H9 (cell line): Measurements from ENCODE around the gene CERS1. TPM values are rescaled to one million over a fixed set of nuclear protein-coding genes. Genes with fewer than 3 reads are reported as not detected.

Source experiments
- DNase-seq: peaks from one replicate; pipeline ENCODE4 v3.0.0-alpha.2; 2017
- H2AFZ ChIP-seq: one replicate; pipeline ENCODE4 v1.6.1; 2013; ENCODE audit warnings: mild to moderate bottlenecking, low read length, control low read depth, moderate library complexity
- H2AK5ac ChIP-seq: 2 replicates; pipeline ENCODE4 v1.6.1; 2013; ENCODE audit warnings: low read length, control low read depth, mixed read lengths; ENCODE audit not compliant: insufficient read length
- H2BK120ac ChIP-seq: one replicate; pipeline ENCODE4 v1.6.1; 2013; ENCODE audit warnings: low read depth, mild to moderate bottlenecking, low read length, control low read depth, inconsistent platforms; ENCODE audit not compliant: poor library complexity, severe bottlenecking
- H2BK12ac ChIP-seq: 2 replicates; pipeline ENCODE4 v1.6.1; 2013; ENCODE audit warnings: low read length, control low read depth, mixed read lengths, low read depth; ENCODE audit not compliant: insufficient read length
- H2BK15ac ChIP-seq: 2 replicates; pipeline ENCODE4 v1.6.1; 2013; ENCODE audit warnings: low read depth, low read length, control low read depth
- H2BK20ac ChIP-seq: one replicate; pipeline ENCODE4 v1.6.1; 2013; ENCODE audit warnings: low read depth, mild to moderate bottlenecking, low read length, control low read depth, inconsistent platforms; ENCODE audit not compliant: poor library complexity, severe bottlenecking
- H2BK5ac ChIP-seq: 2 replicates; pipeline ENCODE4 v1.6.1; 2013; ENCODE audit warnings: low read length, control low read depth, mixed read lengths; ENCODE audit not compliant: insufficient read length
- H3K14ac ChIP-seq: 2 replicates; pipeline ENCODE4 v1.6.1; 2013; ENCODE audit warnings: low read length, control low read depth; ENCODE audit not compliant: insufficient read depth
- H3K18ac ChIP-seq: 2 replicates; pipeline ENCODE4 v1.6.1; 2013; ENCODE audit warnings: low read depth, mild to moderate bottlenecking, mixed read lengths, low read length, control low read depth; ENCODE audit not compliant: insufficient read length
- H3K23ac ChIP-seq: 2 replicates; pipeline ENCODE4 v1.6.1; 2013; ENCODE audit warnings: low read length, control low read depth, mixed read lengths, low read depth; ENCODE audit not compliant: insufficient read length
- H3K23me2 ChIP-seq: 2 replicates; pipeline ENCODE4 v1.6.1; 2013; ENCODE audit warnings: low read depth, mild to moderate bottlenecking, mixed read lengths, low read length, control low read depth; ENCODE audit not compliant: insufficient read length, poor library complexity, severe bottlenecking
- H3K27ac ChIP-seq: 2 replicates; pipeline ENCODE4 v1.5.1; 2013; ENCODE audit warnings: low read length, control low read depth, mixed read lengths, low read depth; ENCODE audit not compliant: insufficient read length
- H3K27me3 ChIP-seq: 2 replicates; pipeline ENCODE4 v1.6.1; 2013; ENCODE audit warnings: low read length, control low read depth, inconsistent platforms; ENCODE audit not compliant: insufficient read depth
- H3K4ac ChIP-seq: 2 replicates; pipeline ENCODE4 v1.6.1; 2013; ENCODE audit warnings: low read depth, mild to moderate bottlenecking, control low read depth, inconsistent platforms, low read length, moderate library complexity
- H3K4me1 ChIP-seq: 2 replicates; pipeline ENCODE4 v1.6.1; 2013; ENCODE audit warnings: low read length, control low read depth, inconsistent platforms; ENCODE audit not compliant: insufficient read depth
- H3K4me2 ChIP-seq: 2 replicates; pipeline ENCODE4 v1.6.1; 2013; ENCODE audit warnings: low read length, control low read depth, mixed read lengths; ENCODE audit not compliant: insufficient read length, insufficient read depth
- H3K56ac ChIP-seq: 2 replicates; pipeline ENCODE4 v1.6.1; 2013; ENCODE audit warnings: low read depth, mild to moderate bottlenecking, mixed read lengths, low read length, control low read depth; ENCODE audit not compliant: insufficient read length
- H3K79me1 ChIP-seq: 2 replicates; pipeline ENCODE4 v1.6.1; 2013; ENCODE audit warnings: low read depth, mild to moderate bottlenecking, moderate library complexity, low read length, control low read depth, inconsistent platforms; ENCODE audit not compliant: insufficient read depth, poor library complexity, severe bottlenecking
- H3K79me2 ChIP-seq: 2 replicates; pipeline ENCODE4 v1.6.1; 2013; ENCODE audit warnings: low read length, control low read depth, inconsistent platforms; ENCODE audit not compliant: insufficient read depth
- H3K9ac ChIP-seq: 2 replicates; pipeline ENCODE4 v1.6.1; 2013; ENCODE audit warnings: low read length, control low read depth, mixed read lengths; ENCODE audit not compliant: insufficient read length; ENCODE audit errors: extremely low read depth
- H3K9me3 ChIP-seq: one replicate; pipeline ENCODE4 v1.6.1; 2013; ENCODE audit warnings: low read depth, low read length, inconsistent platforms; ENCODE audit not compliant: control insufficient read depth
- H3T11ph ChIP-seq: one replicate; pipeline ENCODE4 v1.6.1; 2013; ENCODE audit warnings: mild to moderate bottlenecking, low read length, control low read depth, inconsistent platforms
- H4K20me1 ChIP-seq: one replicate; pipeline ENCODE4 v1.6.1; 2013; ENCODE audit not compliant: control insufficient read depth, insufficient read length, insufficient read depth
- H4K5ac ChIP-seq: 2 replicates; pipeline ENCODE4 v1.6.1; 2013; ENCODE audit warnings: low read depth, mild to moderate bottlenecking, mixed read lengths, low read length, control low read depth; ENCODE audit not compliant: insufficient read length
- H4K8ac ChIP-seq: replicated peaks from 2 replicates; pipeline ENCODE4 v1.6.1; 2013; ENCODE audit warnings: low read length, control low read depth, mixed read lengths, low read depth; ENCODE audit not compliant: insufficient read length
- H4K91ac ChIP-seq: 2 replicates; pipeline ENCODE4 v1.6.1; 2013; ENCODE audit warnings: low read depth, mild to moderate bottlenecking, moderate library complexity, mixed read lengths, low read length, control low read depth; ENCODE audit not compliant: insufficient read length
- H3K27ac Mint-ChIP-seq, 3 experiments: 2 replicates in 2 of 3; 3 replicates in 1 of 3; pipeline ENCODE4 v1.8.0; 2020 to 2021; ENCODE audit warnings: mixed read lengths in 3 of 3, mild to moderate bottlenecking in 1 of 3, moderate library complexity in 1 of 3
- H3K27me3 Mint-ChIP-seq: 2 replicates; pipeline ENCODE4 v1.8.0; 2021; ENCODE audit warnings: low read depth, mild to moderate bottlenecking, moderate library complexity, mixed read lengths
- H3K36me3 Mint-ChIP-seq, 3 experiments: 2 replicates in 2 of 3; 3 replicates in 1 of 3; pipeline ENCODE4 v1.8.0; 2020 to 2021; ENCODE audit warnings: low read depth in 3 of 3, mixed read lengths in 3 of 3; ENCODE audit not compliant: insufficient read depth in 1 of 3
- H3K4me1 Mint-ChIP-seq, 2 experiments: 2 replicates each; pipeline ENCODE4 v1.8.0; 2020; ENCODE audit warnings: mixed read lengths in 2 of 2
- H3K4me3 Mint-ChIP-seq, 2 experiments: 2 replicates in 1 of 2; 3 replicates in 1 of 2; pipeline ENCODE4 v1.8.0; 2020 to 2021; ENCODE audit warnings: mild to moderate bottlenecking in 2 of 2, mixed read lengths in 2 of 2, moderate library complexity in 1 of 2
- H3K9me3 Mint-ChIP-seq, 2 experiments: 2 replicates in 1 of 2; 3 replicates in 1 of 2; pipeline ENCODE4 v1.8.0; 2020; ENCODE audit warnings: mild to moderate bottlenecking in 2 of 2, mixed read lengths in 2 of 2, moderate library complexity in 1 of 2
- CTCF ChIP-seq: fragments of 200-600 bp; sonication (generic); conservative IDR thresholded peaks from 3 replicates; pipeline ENCODE4 v1.8.0; 2021; ENCODE audit warnings: antibody characterized with exemption, mild to moderate bottlenecking
- WGBS: extraction: QIAGEN DNeasy Blood & Tissue Kit; methylation state at CpG from one replicate; pipeline ENCODE4 v1.1.7; 2013; ENCODE audit warnings: missing lambda C conversion rate, low lambda C conversion rate, mixed read lengths; ENCODE audit not compliant: insufficient read length; ENCODE audit errors: extremely low coverage; 5-methylcytosine and 5-hydroxymethylcytosine counted together
- total RNA-seq: library from RNA; stranded (reverse); gene quantifications from 2 replicates; pipeline ENCODE4 v1.2.1, GENCODE V29; 2021

CERS1 gene
- total RNA-seq, 1 experiment from 2014 or later, result 19.3 TPM

- Histone ChIP-seq H3K9me3 (no peaks in the 10 kb centered on the region), H4K8ac (no peak overlapping the region), H3K4me1 (no peaks in the 10 kb centered on the region), H3K4me2 (no peak overlapping the region), H4K5ac (no peak overlapping the region), H2BK5ac (no peak overlapping the region), H2BK12ac (no peak overlapping the region), H2BK120ac (no peak overlapping the region), H3K56ac (no peak overlapping the region), H3K18ac (no peak overlapping the region), H3K79me2 (no peaks in the 10 kb centered on the region), H2AK5ac (no peak overlapping the region), H4K20me1 (no peaks in the 10 kb centered on the region), H2BK15ac (no peak overlapping the region), H3K23me2 (peaks cover 7% of the 10 kb centered on the region), H2AFZ (no peak overlapping the region), H3K4ac (no peak overlapping the region), H4K91ac (no peak overlapping the region), H3K9ac (no peak overlapping the region), H3K79me1 (no peaks in the 10 kb centered on the region), H3K27ac (no peak overlapping the region), H3K27me3 (no peaks in the 10 kb centered on the region), H3K14ac (no peak overlapping the region), H2BK20ac (no peak overlapping the region), H3K23ac (no peak overlapping the region), H3T11ph (no peak overlapping the region)
- Mint-ChIP-seq H3K27ac (0 out of 7 replicates have a peak overlapping the region, but pooled peaks of 1 of the 3 experiments have one; percentile 47), H3K4me3 (peak overlapping the region in 1 of 2 experiments; percentile 71; a peak in 3 of 5 replicates), H3K27me3 (peaks cover 51% of the 10 kb centered on the region), H3K4me1 (peaks cover 11 to 29% of the 10 kb centered on the region in 2 experiments), H3K36me3 (peaks cover 5 to 14% (median 6%) of the 10 kb centered on the region in 3 experiments; a peak in 6 of 7 replicates), H3K9me3 (no peaks in the 10 kb centered on the region; a peak in 1 of 5 replicates)
- TF ChIP-seq CTCF, result no peak
- no CpG with 5 or more reads among the region's 6 CpGs for WGBS
- no peak for DNase-seq
Observed at GRCh38 chr19:18942692-18943091, 46.7 kb upstream of the CERS1 start.
